ENCODE data around the gene UNC5B. TPM values are rescaled to one million over a fixed set of nuclear protein-coding genes. Genes with fewer than 3 reads are reported as not detected.

The UNC5B gene
- total RNA-seq, 4 donors from 2014 or later = 3.9 to 7.1 (median 5.7) TPM

GRCh38 chr10:71220689-71221540 is 8.5 kb downstream of the UNC5B start:
- H3K9me3 ChIP-seq = no peaks in the 10 kb centered on the region
- no peaks in the 10 kb centered on the region for H3K36me3 ChIP-seq
- H3K27me3 ChIP-seq = no peaks in the 10 kb centered on the region
- intact Hi-C loops (cut with DNase I) = no loop called here
- 75 to 77% methylated on average over 9 to 11 of the region's 12 CpGs for whole genome bisulfite sequencing, 2 donors
- H3K4me1 ChIP-seq = peaks cover 10 to 14% of the 10 kb centered on the region in 2 donors
- no peak overlapping the region for H3K27ac ChIP-seq
- no peak for DNase-seq
- no peak for TF ChIP-seq POLR2A (IDR thresholded peaks at IDR 0.05)
- no peak for TF ChIP-seq CTCF (IDR thresholded peaks at IDR 0.05)
- no peak overlapping the region for H3K4me3 ChIP-seq (replicated peaks in 1 of 3)

- DNase-seq = no peak
- Histone ChIP-seq H3K27ac (no peak overlapping the region), H3K4me3 (replicated peaks in 1 of 3) (no peak overlapping the region), H3K36me3 (no peaks in the 10 kb centered on the region), H3K4me1 (peaks cover 9 to 13% of the 10 kb centered on the region in 2 donors), H3K9me3 (no peaks in the 10 kb centered on the region), H3K27me3 (no peaks in the 10 kb centered on the region)
- 92 to 97% methylated on average over 5 of the region's 5 CpGs for WGBS, 2 donors
- intact Hi-C loops (cut with DNase I) = no loop called here
- TF ChIP-seq POLR2A (IDR thresholded peaks at IDR 0.05) (no peak), CTCF (IDR thresholded peaks at IDR 0.05) (no peak)
These were observed 9.3 kb downstream of the UNC5B start for GRCh38 chr10:71221586-71222202.

GRCh38 chr10:71222601-71223346 is 10.4 kb downstream of the UNC5B start:
- Histone ChIP-seq H3K4me1 (peaks cover 2% of the 10 kb centered on the region in 2 donors), H3K4me3 (replicated peaks in 1 of 3) (no peak overlapping the region), H3K36me3 (no peaks in the 10 kb centered on the region), H3K27me3 (no peaks in the 10 kb centered on the region), H3K9me3 (no peaks in the 10 kb centered on the region), H3K27ac (no peak overlapping the region)
- WGBS, 2 donors = 75% methylated on average over 7 to 10 of the region's 11 CpGs
- intact Hi-C loops (cut with DNase I) = no loop called here
- TF ChIP-seq POLR2A (IDR thresholded peaks at IDR 0.05) = no peak
- TF ChIP-seq CTCF (IDR thresholded peaks at IDR 0.05) = no peak
- DNase-seq = no peak

GRCh38 chr10:71223347-71224058 is 11.1 kb downstream of the UNC5B start:
- H3K4me1 ChIP-seq = no peaks in the 10 kb centered on the region
- no peaks in the 10 kb centered on the region for H3K27me3 ChIP-seq
- H3K36me3 ChIP-seq = no peaks in the 10 kb centered on the region
- H3K27ac ChIP-seq = no peak overlapping the region
- TF ChIP-seq CTCF (IDR thresholded peaks at IDR 0.05) = no peak
- no peak for TF ChIP-seq POLR2A (IDR thresholded peaks at IDR 0.05)
- no peaks in the 10 kb centered on the region for H3K9me3 ChIP-seq
- DNase-seq = no peak
- H3K4me3 ChIP-seq (replicated peaks in 1 of 3) = no peak overlapping the region
- intact Hi-C loops (cut with DNase I) = no loop called here
- 94 to 95% methylated on average over 4 of the region's 4 CpGs for WGBS, 2 donors

Measured in thyroid gland (tissue), 4 donors.